ENCODE results near the gene TCP1. TPM values are rescaled to one million over a fixed set of nuclear protein-coding genes. Genes with fewer than 3 reads are reported as not detected.

Gene TCP1
- total RNA-seq, 1 donor from 2014 or later = 80.8 TPM

DNA sequence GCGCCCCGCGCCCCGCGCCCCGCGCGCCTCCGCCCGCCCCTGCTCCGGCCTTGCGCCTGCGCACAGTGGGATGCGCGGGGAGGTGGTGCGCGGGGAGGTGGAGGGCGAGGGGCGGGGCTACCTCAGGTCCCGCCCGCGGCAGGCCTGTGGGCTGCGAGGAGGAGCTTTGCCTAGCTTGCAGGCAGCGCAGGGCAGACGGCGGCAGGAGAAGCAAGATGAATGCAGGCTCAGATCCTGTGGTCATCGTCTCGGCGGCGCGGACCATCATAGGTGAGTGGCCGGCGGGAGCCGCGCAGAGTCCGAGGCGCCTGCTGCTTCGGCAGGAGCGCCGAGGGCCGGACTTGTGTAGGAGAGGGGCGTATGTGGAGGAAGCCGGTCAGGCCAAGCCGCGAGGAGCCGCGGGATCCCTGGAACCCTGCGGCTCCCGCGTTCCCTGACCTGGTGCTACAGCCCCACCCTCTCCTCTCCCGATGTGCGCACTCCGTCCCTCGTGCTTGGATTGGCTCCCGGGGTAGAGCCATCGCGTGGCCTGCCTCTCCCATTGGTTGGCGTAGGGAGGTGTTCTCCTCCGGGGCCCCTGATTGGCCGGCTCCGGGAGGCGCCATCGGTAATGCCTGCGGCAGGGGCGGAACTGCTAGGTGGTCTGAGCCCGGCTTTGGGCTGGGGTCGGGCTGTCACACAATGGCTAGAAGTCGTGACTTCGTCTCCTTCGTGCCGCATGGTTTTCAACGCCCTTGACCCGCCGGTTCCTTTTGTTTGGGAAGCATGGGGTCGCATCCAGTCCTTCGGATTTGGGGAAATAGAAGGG is 27.3 kb downstream of the TCP1 start, which contains the start of gene ACAT2:
Gene ACAT2, plus strand, starts transcription at position 173 of the 808 bp plus-strand sequence. Its CDS starts 43 bp downstream, at position 216.
- Histone ChIP-seq H3K4me1 (peaks cover 25% of the 10 kb centered on the region), H3K27me3 (no peaks in the 10 kb centered on the region), H3K9me3 (no peaks in the 10 kb centered on the region), H3K36me3 (peaks cover 0 to 25% of the 10 kb centered on the region in 2 donors), H3K4me3 (peak within 1 kb of the TSS; percentile 60 to 79), H3K27ac (peak within 1 kb of the TSS; percentile 98)
- intact Hi-C loops (cut with DNase I) = loop anchor here (5.0 kb wide), 1 partner anchor 35 kb away; the partner anchor contains the start of gene WTAP
- peak in 1 of 2 donors; percentile 98 for DNase-seq (ENCODE audit: extremely low spot score in 2 of 2)
- peak in 1 of 2 donors; percentile 48 for TF ChIP-seq POLR2A (IDR thresholded peaks at IDR 0.05)
- TF ChIP-seq, protein P1, sequence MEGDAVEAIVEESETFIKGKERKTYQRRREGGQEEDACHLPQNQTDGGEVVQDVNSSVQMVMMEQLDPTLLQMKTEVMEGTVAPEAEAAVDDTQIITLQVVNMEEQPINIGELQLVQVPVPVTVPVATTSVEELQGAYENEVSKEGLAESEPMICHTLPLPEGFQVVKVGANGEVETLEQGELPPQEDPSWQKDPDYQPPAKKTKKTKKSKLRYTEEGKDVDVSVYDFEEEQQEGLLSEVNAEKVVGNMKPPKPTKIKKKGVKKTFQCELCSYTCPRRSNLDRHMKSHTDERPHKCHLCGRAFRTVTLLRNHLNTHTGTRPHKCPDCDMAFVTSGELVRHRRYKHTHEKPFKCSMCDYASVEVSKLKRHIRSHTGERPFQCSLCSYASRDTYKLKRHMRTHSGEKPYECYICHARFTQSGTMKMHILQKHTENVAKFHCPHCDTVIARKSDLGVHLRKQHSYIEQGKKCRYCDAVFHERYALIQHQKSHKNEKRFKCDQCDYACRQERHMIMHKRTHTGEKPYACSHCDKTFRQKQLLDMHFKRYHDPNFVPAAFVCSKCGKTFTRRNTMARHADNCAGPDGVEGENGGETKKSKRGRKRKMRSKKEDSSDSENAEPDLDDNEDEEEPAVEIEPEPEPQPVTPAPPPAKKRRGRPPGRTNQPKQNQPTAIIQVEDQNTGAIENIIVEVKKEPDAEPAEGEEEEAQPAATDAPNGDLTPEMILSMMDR (IDR thresholded peaks at IDR 0.05) = peak in 1 of 3 experiments; percentile 21
- TF ChIP-seq POLR2AphosphoS5 (IDR thresholded peaks at IDR 0.05; ENCODE audit: insufficient read depth in 1 of 2, low read depth in 1 of 2) = peak; percentile 87 to 95

DNA sequence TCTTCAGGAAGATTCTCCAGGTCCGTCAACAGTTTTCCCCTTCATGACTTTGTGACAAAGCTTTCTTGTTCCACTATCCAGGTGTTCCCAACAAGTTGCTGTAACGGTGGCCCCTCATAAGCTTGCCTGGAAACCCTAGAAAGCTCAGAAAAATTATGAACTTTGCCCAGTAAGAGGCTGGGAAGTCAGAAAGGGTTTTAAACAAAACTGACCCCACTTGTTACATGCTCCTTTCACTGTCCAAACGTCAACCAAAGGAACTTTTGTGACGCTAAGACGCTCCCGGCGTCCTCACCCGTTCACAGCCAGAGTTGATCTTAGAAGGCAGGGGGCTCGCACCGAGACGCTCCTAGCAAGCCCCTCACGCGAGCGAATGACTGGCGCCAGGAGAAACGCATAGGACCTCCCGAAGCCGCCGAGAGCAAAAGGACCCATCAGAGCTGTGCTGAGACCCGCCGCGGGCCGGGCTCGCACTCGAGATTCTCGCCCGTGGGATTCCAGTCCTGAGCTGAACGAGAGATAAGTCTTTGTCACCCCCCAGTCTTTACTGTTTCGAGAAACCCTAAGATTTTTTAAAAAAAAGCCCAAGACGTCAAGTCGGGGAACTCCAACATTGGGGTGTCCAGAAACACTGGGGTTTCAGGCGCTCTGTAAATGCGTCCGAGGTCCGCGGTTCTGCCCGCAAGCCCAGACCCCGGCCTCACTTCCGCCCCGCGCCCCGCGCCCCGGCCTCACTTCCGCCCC is 28.1 kb downstream of the TCP1 start:
- peaks cover 0 to 24% of the 10 kb centered on the region in 2 donors for H3K36me3 ChIP-seq
- peak overlapping the region; percentile 60 to 79 for H3K4me3 ChIP-seq
- H3K4me1 ChIP-seq = peaks cover 25% of the 10 kb centered on the region
- intact Hi-C loops (cut with DNase I) = loop anchor here (5.0 kb wide), 1 partner anchor 34 kb away; the partner anchor contains the start of gene WTAP
- H3K27me3 ChIP-seq = no peaks in the 10 kb centered on the region
- no peak for DNase-seq (ENCODE audit: extremely low spot score in 2 of 2)
- peak overlapping the region; percentile 98 for H3K27ac ChIP-seq
- H3K9me3 ChIP-seq = no peaks in the 10 kb centered on the region
- TF ChIP-seq POLR2A (IDR thresholded peaks at IDR 0.05) (no peak), POLR2AphosphoS5 (IDR thresholded peaks at IDR 0.05; ENCODE audit: insufficient read depth in 1 of 2, low read depth in 1 of 2) (no peak)
- TF ChIP-seq, protein P1 (IDR thresholded peaks at IDR 0.05) = no peak

DNA sequence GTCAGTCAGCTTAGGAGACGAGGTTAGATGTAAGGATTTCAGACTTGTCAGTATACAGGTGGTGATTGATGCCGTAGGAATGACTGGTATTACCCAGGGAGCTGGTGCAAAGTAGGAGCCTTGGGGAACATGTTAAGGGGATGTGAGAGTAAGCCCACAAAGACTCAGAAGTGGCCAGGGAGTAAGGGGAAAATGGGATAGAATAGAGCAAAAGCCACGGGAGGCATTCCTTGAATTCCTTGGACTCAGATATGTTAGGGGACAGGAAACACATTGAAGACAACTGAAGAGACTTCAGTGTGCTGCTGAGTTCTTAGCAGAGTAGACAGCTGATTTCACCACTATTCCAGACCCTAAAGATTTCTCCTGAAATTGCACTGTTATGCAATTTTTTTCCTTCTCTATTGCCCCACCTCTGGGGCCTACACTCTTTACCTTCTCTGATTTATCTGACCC is 28.8 kb downstream of the TCP1 start:
- no peak overlapping the region for H3K4me3 ChIP-seq

DNA sequence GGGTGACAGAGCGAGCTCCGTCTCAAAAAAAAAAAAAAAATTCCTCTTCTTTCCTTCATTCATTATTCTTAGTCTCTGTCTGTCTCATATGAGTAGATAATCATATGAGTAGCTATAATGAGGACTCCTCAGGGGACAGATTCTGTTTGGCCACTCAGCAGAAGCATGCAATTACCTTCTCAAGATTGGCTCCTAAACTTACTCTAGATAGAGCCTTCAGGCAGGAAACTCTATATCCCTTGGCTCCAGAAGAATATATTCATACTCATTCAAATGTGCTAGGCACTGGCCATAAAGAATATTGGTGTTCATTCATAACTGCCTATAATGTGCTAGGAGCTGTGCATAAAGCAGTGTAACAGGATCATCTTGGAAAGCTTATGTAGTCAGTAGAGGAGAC is 29.8 kb downstream of the TCP1 start:
- Histone ChIP-seq H3K27ac (no peak overlapping the region), H3K27me3 (no peaks in the 10 kb centered on the region), H3K9me3 (no peaks in the 10 kb centered on the region), H3K4me1 (peaks cover 25% of the 10 kb centered on the region), H3K4me3 (no peak overlapping the region), H3K36me3 (peaks cover 0 to 38% of the 10 kb centered on the region in 2 donors)
- DNase-seq (ENCODE audit: extremely low spot score in 2 of 2) = no peak
- intact Hi-C loops (cut with DNase I) = loop anchor here (5.0 kb wide), 1 partner anchor 32 kb away; the partner anchor contains the start of gene WTAP
- TF ChIP-seq, protein P1 (IDR thresholded peaks at IDR 0.05) = no peak
- no peak for TF ChIP-seq POLR2AphosphoS5 (IDR thresholded peaks at IDR 0.05; ENCODE audit: insufficient read depth in 1 of 2, low read depth in 1 of 2)
- TF ChIP-seq POLR2A (IDR thresholded peaks at IDR 0.05) = no peak

More for the DNA sequence above, 28.8 kb downstream of the TCP1 start:
- intact Hi-C loops (cut with DNase I) = loop anchor here (5.0 kb wide), 1 partner anchor 33 kb away; the partner anchor contains the start of gene WTAP
- Histone ChIP-seq H3K4me1 (peaks cover 25% of the 10 kb centered on the region), H3K9me3 (no peaks in the 10 kb centered on the region), H3K27me3 (no peaks in the 10 kb centered on the region), H3K27ac (peak overlapping the region; percentile 98), H3K36me3 (peaks cover 0 to 30% of the 10 kb centered on the region in 2 donors)
- TF ChIP-seq, protein P1 (IDR thresholded peaks at IDR 0.05) = no peak
- no peak for TF ChIP-seq POLR2A (IDR thresholded peaks at IDR 0.05)
- no peak for TF ChIP-seq POLR2AphosphoS5 (IDR thresholded peaks at IDR 0.05; ENCODE audit: insufficient read depth in 1 of 2, low read depth in 1 of 2)
- DNase-seq (ENCODE audit: extremely low spot score in 2 of 2) = no peak
